Gastroesophageal sphincter (tissue), 4 donors: ENCODE data around the gene TAAR9. TPM values are rescaled to one million over a fixed set of nuclear protein-coding genes. Genes with fewer than 3 reads are reported as not detected.

ENCODE experiments used
- ATAC-seq: fragments of 150-250 bp; one replicate; pipeline ENCODE4 v1.9.1; 2016; ENCODE audit warnings: mild to moderate bottlenecking, moderate library complexity
- H3K27ac ChIP-seq, 4 donors: fragments of 200-600 bp; sonication (generic) in 3 of 4; 1 replicate in 3 of 4; 2 replicates in 1 of 4; pipeline ENCODE4 v1.5.1; 2016 to 2019
- H3K27me3 ChIP-seq: fragments of 200-600 bp; sonication (generic); one replicate; pipeline ENCODE4 v1.5.1; 2019
- H3K36me3 ChIP-seq, 2 donors: fragments of 200-600 bp; sonication (generic); one replicate each; pipeline ENCODE4 v1.5.1; 2019; ENCODE audit warnings: control low read depth in 1 of 2
- H3K4me1 ChIP-seq, 3 donors: fragments of 200-600 bp; sonication (generic); 1 replicate in 2 of 3; 2 replicates in 1 of 3; pipeline ENCODE4 v1.5.1; 2016 to 2019; ENCODE audit warnings: control low read depth in 2 of 3
- H3K4me3 ChIP-seq, 2 donors: fragments of 200-600 bp; sonication (generic); one replicate each; pipeline ENCODE4 v1.5.1; 2019; ENCODE audit warnings: mild to moderate bottlenecking in 1 of 2, moderate library complexity in 1 of 2
- H3K9me3 ChIP-seq, 3 donors: fragments of 200-600 bp; sonication (generic); one replicate each; pipeline ENCODE4 v1.5.1; 2017 to 2019; ENCODE audit warnings: control low read depth in 2 of 3
- CTCF ChIP-seq, 4 experiments: fragments of 200-600 bp in 2 of 4; fragments of 450-650 bp in 2 of 4; sonication (generic) in 1 of 4; IDR thresholded peaks; one replicate each; pipeline ENCODE4 v1.5.1; 2017 to 2019; ENCODE audit warnings: antibody characterized with exemption in 4 of 4, mild to moderate bottlenecking in 2 of 4, moderate library complexity in 2 of 4
- EP300 ChIP-seq: sonication (generic); formaldehyde crosslinking; IDR thresholded peaks from one replicate; pipeline ENCODE4 v1.6.1; 2017; ENCODE audit warnings: antibody characterized with exemption, mild to moderate bottlenecking
- POLR2A ChIP-seq, 2 donors: fragments of 450-650 bp; IDR thresholded peaks; one replicate each; pipeline ENCODE4 v1.6.1; 2017; ENCODE audit warnings: antibody characterized with exemption in 2 of 2, mild to moderate bottlenecking in 2 of 2, moderate library complexity in 1 of 2
- POLR2AphosphoS5 ChIP-seq: sonication (generic); formaldehyde crosslinking; IDR thresholded peaks from one replicate; pipeline ENCODE4 v1.6.1; 2017; ENCODE audit warnings: antibody characterized with exemption
- WGBS, 2 donors: methylation state at CpG; one replicate each; pipeline ENCODE4 v1.1.5; 2018; ENCODE audit warnings: low coverage in 1 of 2; 5-methylcytosine and 5-hydroxymethylcytosine counted together
- total RNA-seq, 4 donors: library from RNA; depleted of rRNA; stranded (reverse); fragments of >200 nt; gene quantifications; one replicate each; pipeline ENCODE4 v1.1.0, GENCODE V29; 2016

The TAAR9 gene
- total RNA-seq, 4 donors from 2014 or later, result not detected

- Histone ChIP-seq H3K9me3 (no peaks in the 10 kb centered on the region), H3K36me3 (peaks cover 0 to 45% of the 10 kb centered on the region in 2 donors), H3K4me1 (peaks cover 4 to 36% (median 5%) of the 10 kb centered on the region in 3 donors), H3K4me3 (no peak overlapping the region), H3K27me3 (no peaks in the 10 kb centered on the region), H3K27ac (no peak overlapping the region)
- ATAC-seq, result no peak
- 65 to 86% methylated on average over 3 to 4 of the region's 4 CpGs for WGBS, 2 donors
- no peak for TF ChIP-seq POLR2AphosphoS5
Observed at GRCh38 chr6:132499757-132500156, 38.3 kb upstream of the TAAR9 start.

- H3K27me3 ChIP-seq, result no peaks in the 10 kb centered on the region
- ATAC-seq, result no peak
- no peaks in the 10 kb centered on the region for H3K9me3 ChIP-seq
- H3K36me3 ChIP-seq, result peaks cover 0 to 35% of the 10 kb centered on the region in 2 donors
- 44 to 56% methylated on average over 3 to 5 of the region's 5 CpGs for WGBS, 2 donors
- H3K4me1 ChIP-seq, result peaks cover 10 to 48% (median 16%) of the 10 kb centered on the region in 3 donors
- H3K27ac ChIP-seq, result no peak overlapping the region
- no peak for TF ChIP-seq CTCF (IDR thresholded peaks at IDR 0.05)
- TF ChIP-seq POLR2AphosphoS5, result no peak
- no peak for TF ChIP-seq POLR2A (IDR thresholded peaks at IDR 0.05)
- TF ChIP-seq EP300, result no peak
- no peak overlapping the region for H3K4me3 ChIP-seq
Observed at GRCh38 chr6:132504757-132505156, 33.3 kb upstream of the TAAR9 start.

GRCh38 chr6:132505158-132505557 lies 32.9 kb upstream of the TAAR9 start:
- Histone ChIP-seq H3K4me1 (peaks cover 10 to 52% (median 16%) of the 10 kb centered on the region in 3 donors), H3K27me3 (no peaks in the 10 kb centered on the region), H3K27ac (no peak overlapping the region), H3K9me3 (no peaks in the 10 kb centered on the region), H3K36me3 (peaks cover 0 to 31% of the 10 kb centered on the region in 2 donors), H3K4me3 (no peak overlapping the region)
- no peak for ATAC-seq
- TF ChIP-seq EP300, result no peak
- no peak for TF ChIP-seq POLR2AphosphoS5
- TF ChIP-seq CTCF (IDR thresholded peaks at IDR 0.05), result no peak
- TF ChIP-seq POLR2A (IDR thresholded peaks at IDR 0.05), result no peak
- 100% methylated on average over 1 of the region's 1 CpG; no CpG with 5 or more reads in 1 of the 2 donors for WGBS, 2 donors

- Histone ChIP-seq H3K9me3 (no peaks in the 10 kb centered on the region), H3K4me3 (no peak overlapping the region), H3K4me1 (peaks cover 10 to 65% (median 21%) of the 10 kb centered on the region in 3 donors), H3K36me3 (peaks cover 0 to 20% of the 10 kb centered on the region in 2 donors), H3K27me3 (no peaks in the 10 kb centered on the region), H3K27ac (no peak overlapping the region)
- no peak for ATAC-seq
- TF ChIP-seq POLR2AphosphoS5 (no peak), EP300 (no peak), CTCF (IDR thresholded peaks at IDR 0.05) (no peak), POLR2A (IDR thresholded peaks at IDR 0.05) (no peak)
- WGBS, 2 donors, result 28 to 42% methylated on average over 2 of the region's 2 CpGs
Observed at GRCh38 chr6:132506461-132506860, 31.6 kb upstream of the TAAR9 start.

- H3K27ac ChIP-seq, result no peak overlapping the region
- no peaks in the 10 kb centered on the region for H3K9me3 ChIP-seq
- peaks cover 0 to 13% of the 10 kb centered on the region in 2 donors for H3K36me3 ChIP-seq
- H3K4me1 ChIP-seq, result peaks cover 10 to 71% (median 21%) of the 10 kb centered on the region in 3 donors
- no peak for ATAC-seq
- 93 to 94% methylated on average over 5 of the region's 5 CpGs for WGBS, 2 donors
- H3K4me3 ChIP-seq, result no peak overlapping the region
- H3K27me3 ChIP-seq, result no peaks in the 10 kb centered on the region
- TF ChIP-seq POLR2AphosphoS5, result no peak
- TF ChIP-seq POLR2A (IDR thresholded peaks at IDR 0.05), result no peak
- no peak for TF ChIP-seq EP300
- no peak for TF ChIP-seq CTCF (IDR thresholded peaks at IDR 0.05)
Observed at GRCh38 chr6:132506869-132507808, 30.9 kb upstream of the TAAR9 start.
